A549 (cell line): ENCODE data around the gene BSDC1. TPM values are rescaled to one million over a fixed set of nuclear protein-coding genes. Genes with fewer than 3 reads are reported as not detected.

ENCODE experiments used
- ATAC-seq, 2 experiments: fragments of 200-7000 bp in 1 of 2; fragments of >200 bp in 1 of 2; cut with Nextera tagmentation in 1 of 2; cut with Tn5 transposase in 1 of 2; 3 replicates each; pipeline versions ENCODE4 v1.8.0 to v1.9.1; 2018 to 2020; ENCODE audit warnings: mild to moderate bottlenecking in 1 of 2, moderate library complexity in 1 of 2
- CTCF ChIA-PET: fragments of 300-600 bp; sonication (Branson Sonifier 250); formaldehyde crosslinking; extraction: SDS; loops from one replicate; lab custom pipeline; 2021; ENCODE audit warnings: antibody characterized with exemption, inconsistent platforms; lab: Yijun Ruan, JAX
- POLR2A ChIA-PET: fragments of 350-600 bp; formaldehyde crosslinking; extraction: SDS; loops from one replicate; lab custom pipeline; 2021; ENCODE audit warnings: antibody characterized with exemption, inconsistent platforms; lab: Yijun Ruan, JAX
- DNase-seq, 2 experiments: peaks; one replicate each; pipeline versions ENCODE4 v3.0.0 to v3.0.0-alpha.2; 2011 to 2016; ENCODE audit warnings: low read depth in 1 of 2, low spot score in 1 of 2
- FAIRE-seq: peaks from 2 replicates; lab custom pipeline; 2011; peaks lifted over from hg19 to GRCh38; lab: Jason Lieb, UNC
- H3K27ac ChIP-seq, 2 experiments: fragments of >200 bp; sonication (Bioruptor Twin); formaldehyde crosslinking; 3 replicates each; pipeline ENCODE4 v1.5.1; 2016 to 2017
- H3K4me1 ChIP-seq: fragments of >200 bp; sonication (Bioruptor Twin); formaldehyde crosslinking; 3 replicates; pipeline ENCODE4 v1.6.1; 2016
- H3K4me2 ChIP-seq: fragments of >200 bp; sonication (Bioruptor Twin); formaldehyde crosslinking; 3 replicates; pipeline ENCODE4 v1.6.1; 2016
- H3K4me3 ChIP-seq: fragments of >200 bp; sonication (Bioruptor Twin); formaldehyde crosslinking; 3 replicates; pipeline ENCODE4 v1.5.1; 2016
- H3K9me3 ChIP-seq: fragments of >200 bp; sonication (Bioruptor Twin); formaldehyde crosslinking; 3 replicates; pipeline ENCODE4 v1.6.1; 2016
- CHD2 ChIP-seq: fragments of 150-350 bp; IDR thresholded peaks from 2 replicates; pipeline ENCODE4 v1.6.1; 2014; ENCODE audit warnings: low read length; ENCODE audit not compliant: partially characterized antibody
- CHD4 ChIP-seq: fragments of 200-600 bp; sonication (generic); IDR thresholded peaks from 2 replicates; pipeline ENCODE4 v1.6.1; 2016; ENCODE audit warnings: antibody characterized with exemption, mild to moderate bottlenecking, borderline replicate concordance
- CTCF ChIP-seq: fragments of >200 bp; sonication (Bioruptor Twin); formaldehyde crosslinking; IDR thresholded peaks from 3 replicates; pipeline ENCODE4 v1.5.1; 2016
- EHF ChIP-seq: fragments of 250-450 bp; sonication (Bioruptor Pico); IDR thresholded peaks from 2 replicates; pipeline ENCODE4 v1.5.0; 2020; ENCODE audit warnings: mild to moderate bottlenecking
- EHMT2 ChIP-seq: fragments of 200-600 bp; sonication (generic); IDR thresholded peaks from 2 replicates; pipeline ENCODE4 v1.6.1; 2016; ENCODE audit warnings: antibody characterized with exemption, low read depth, mild to moderate bottlenecking, moderate library complexity
- EP300 ChIP-seq, 2 experiments: fragments of >200 bp; sonication (Bioruptor Twin); formaldehyde crosslinking; IDR thresholded peaks; 2 replicates in 1 of 2; 3 replicates in 1 of 2; pipeline ENCODE4 v1.6.1; 2016 to 2017
- ESRRA ChIP-seq: fragments of 150-350 bp; IDR thresholded peaks from 2 replicates; pipeline ENCODE4 v1.6.1; 2014; ENCODE audit warnings: mild to moderate bottlenecking, low read length, borderline replicate concordance
- FOSB ChIP-seq: fragments of 250-450 bp; sonication (Bioruptor Pico); IDR thresholded peaks from 2 replicates; pipeline ENCODE4 v1.5.0; 2020; ENCODE audit warnings: mild to moderate bottlenecking, moderate library complexity
- FOSL2 ChIP-seq, 2 experiments: fragments of 450-650 bp in 1 of 2; fragments of >200 bp in 1 of 2; sonication (Bioruptor Twin) in 1 of 2; formaldehyde crosslinking; IDR thresholded peaks; 2 replicates each; pipeline versions ENCODE4 v1.5.0 to v1.6.1; 2016 to 2020; ENCODE audit warnings: mild to moderate bottlenecking in 1 of 2, moderate library complexity in 1 of 2
- HEYL ChIP-seq: fragments of 250-450 bp; sonication (Bioruptor Pico); IDR thresholded peaks from 2 replicates; pipeline ENCODE4 v1.8.0; 2021; ENCODE audit warnings: mild to moderate bottlenecking, moderate library complexity
- JUN ChIP-seq, 2 experiments: fragments of >200 bp; sonication (Bioruptor Twin); formaldehyde crosslinking; IDR thresholded peaks; 2 replicates in 1 of 2; 3 replicates in 1 of 2; pipeline ENCODE4 v1.6.1; 2016 to 2017
- JUNB ChIP-seq: fragments of >200 bp; sonication (Bioruptor Twin); formaldehyde crosslinking; IDR thresholded peaks from 2 replicates; pipeline ENCODE4 v1.6.1; 2016
- KDM5A ChIP-seq: fragments of 200-600 bp; sonication (generic); IDR thresholded peaks from 2 replicates; pipeline ENCODE4 v1.6.1; 2016; ENCODE audit warnings: antibody characterized with exemption, mild to moderate bottlenecking
- MAZ ChIP-seq: fragments of 150-350 bp; IDR thresholded peaks from 2 replicates; pipeline ENCODE4 v1.6.1; 2014; ENCODE audit warnings: antibody characterized with exemption, low read depth, low read length, borderline replicate concordance
- MYC ChIP-seq: IDR thresholded peaks from 2 replicates; pipeline ENCODE4 v1.6.1; 2012; ENCODE audit warnings: mild to moderate bottlenecking, inconsistent platforms, low read length, improper control_type of control experiment, borderline replicate concordance
- NFE2L2 ChIP-seq: fragments of 150-350 bp; conservative IDR thresholded peaks from 2 replicates; pipeline ENCODE4 v1.6.1; 2014; ENCODE audit warnings: low read length
- NPAS2 ChIP-seq: fragments of 250-450 bp; sonication (Bioruptor Pico); IDR thresholded peaks from 2 replicates; pipeline ENCODE4 v1.8.0; 2022; ENCODE audit warnings: mild to moderate bottlenecking, moderate library complexity, borderline replicate concordance
- PBX3 ChIP-seq: IDR thresholded peaks from 2 replicates; pipeline ENCODE4 v1.6.1; 2012
- PHF8 ChIP-seq: fragments of 200-600 bp; sonication (generic); IDR thresholded peaks from 2 replicates; pipeline ENCODE4 v1.6.1; 2016; ENCODE audit warnings: low read depth, mild to moderate bottlenecking, antibody characterized with exemption, moderate library complexity, borderline replicate concordance
- POLR2AphosphoS2 ChIP-seq: conservative IDR thresholded peaks from 2 replicates; pipeline ENCODE4 v1.6.1; 2012; ENCODE audit warnings: low read length, improper control_type of control experiment, inconsistent platforms
- RAD21 ChIP-seq, 2 experiments: fragments of >200 bp in 1 of 2; sonication (Bioruptor Twin) in 1 of 2; formaldehyde crosslinking in 1 of 2; IDR thresholded peaks in 1 of 2; conservative IDR thresholded peaks in 1 of 2; 2 replicates in 1 of 2; 3 replicates in 1 of 2; pipeline ENCODE4 v1.6.1; 2012 to 2018; ENCODE audit warnings: inconsistent platforms in 1 of 2
- RARB ChIP-seq: fragments of 250-450 bp; sonication (Bioruptor Pico); IDR thresholded peaks from 2 replicates; pipeline ENCODE4 v1.8.0; 2021; ENCODE audit warnings: mild to moderate bottlenecking, moderate library complexity
- SREBF2 ChIP-seq: fragments of 450-650 bp; IDR thresholded peaks from 2 replicates; pipeline ENCODE4 v1.6.1; 2014; ENCODE audit warnings: mild to moderate bottlenecking, moderate library complexity
- TFCP2L1 ChIP-seq: fragments of 250-450 bp; sonication (Bioruptor Pico); IDR thresholded peaks from 2 replicates; pipeline ENCODE4 v1.5.0; 2021; ENCODE audit warnings: mild to moderate bottlenecking
- ZC3H11A ChIP-seq: fragments of 450-650 bp; IDR thresholded peaks from 2 replicates; pipeline ENCODE4 v1.6.1; 2014; ENCODE audit warnings: antibody characterized with exemption, mild to moderate bottlenecking
- ZFP36 ChIP-seq: fragments of 450-650 bp; IDR thresholded peaks from 2 replicates; pipeline ENCODE4 v1.6.1; 2014; ENCODE audit warnings: borderline replicate concordance; ENCODE audit not compliant: partially characterized antibody
- WGBS: methylation state at CpG from one replicate; pipeline ENCODE4 v1.1.6; 2017; ENCODE audit errors: missing lambda C conversion rate; 5-methylcytosine and 5-hydroxymethylcytosine counted together
- polyA plus RNA-seq, 4 experiments: library from polyadenylated mRNA; depleted of rRNA in 3 of 4; stranded (reverse); fragments of >200 nt; fragmentation: RNase III in 1 of 4; extraction: RNeasy Plus Mini Kit Qiagen cat#74134 plus additional on column Dnase treatment in 1 of 4; gene quantifications; 2 replicates in 3 of 4; 3 replicates in 1 of 4; pipeline ENCODE4 v1.2.3, GENCODE V29; 2011 to 2017

The BSDC1 gene
- polyA plus RNA-seq, 2 of the 4 experiments (the other 2 are of a cell fraction): 19.9 to 22.7 TPM

GRCh38 chr1:32353886-32354570 lies 40.2 kb downstream of the BSDC1 start:
- CTCF ChIA-PET: interaction anchor here (0.9 to 1.2 kb wide), 4 partner anchors 18 to 138 kb away, joined by 3 read pairs; partner anchors contain the start of gene MARCKSL1
- ATAC-seq (no peak), FAIRE-seq (no peak), DNase-seq (no peak)
- TF ChIP-seq JUN (IDR thresholded peaks at IDR 0.05) (no peak), EP300 (IDR thresholded peaks at IDR 0.05) (no peak), KDM5A (no peak), EHMT2 (no peak), EHF (no peak), CHD2 (no peak), PHF8 (no peak), RARB (CRISPR knock-in tag) (no peak), NPAS2 (CRISPR knock-in tag) (no peak)
- H3K4me3 ChIP-seq: no peak overlapping the region
- H3K27ac ChIP-seq: 0 out of 6 replicates have a peak overlapping the region, but pooled peaks of 1 of the 2 experiments have one; percentile 28
- whole genome bisulfite sequencing: 59% methylated on average over 2 of the region's 2 CpGs
- no peaks in the 10 kb centered on the region for H3K9me3 ChIP-seq
- POLR2A ChIA-PET: interaction anchor here (0.5 to 0.6 kb wide), 2 partner anchors 73 to 202 kb away, joined by 3 read pairs; no protein-coding TSS in a partner anchor
- H3K4me1 ChIP-seq: peaks cover 7% of the 10 kb centered on the region
- H3K4me2 ChIP-seq: no peak overlapping the region

- Histone ChIP-seq H3K4me1 (peaks cover 7% of the 10 kb centered on the region), H3K4me2 (no peak overlapping the region), H3K9me3 (no peaks in the 10 kb centered on the region)
- CTCF ChIA-PET: interaction anchor here (1.0 to 1.2 kb wide), 3 partner anchors 18 to 138 kb away, joined by 3 read pairs; partner anchors contain the start of gene MARCKSL1
- no peak for FAIRE-seq
- ATAC-seq: no peak
- WGBS: 86% methylated on average over 2 of the region's 2 CpGs
- TF ChIP-seq HEYL (no peak), NFE2L2 (no peak), JUNB (no peak)
- TF ChIP-seq, all 56 proteins: peak for 0
- POLR2A ChIA-PET: interaction anchor here (0.5 kb wide), 1 partner anchor 74 kb away, joined by 3 read pairs; no protein-coding TSS in a partner anchor
- H3K27ac ChIP-seq: 0 out of 6 replicates have a peak overlapping the region, but pooled peaks of 1 of the 2 experiments have one; percentile 28
- no peak for DNase-seq
- H3K4me3 ChIP-seq: no peak overlapping the region
Observed at GRCh38 chr1:32353431-32353830, 40.8 kb downstream of the BSDC1 start.

GRCh38 chr1:32352831-32353383 lies 41.3 kb downstream of the BSDC1 start:
- DNase-seq: no peak
- ChIA-PET CTCF (interaction anchor here (1.0 to 1.9 kb wide), 4 partner anchors 13 to 137 kb away, joined by 3 to 5 read pairs (median 4); partner anchors contain the start of gene MARCKSL1), POLR2A (no interaction called here)
- Histone ChIP-seq H3K9me3 (no peaks in the 10 kb centered on the region), H3K4me1 (peaks cover 7% of the 10 kb centered on the region), H3K4me3 (no peak overlapping the region), H3K4me2 (peak overlapping the region; percentile 88), H3K27ac (no peak overlapping the region; a peak in 1 of 6 replicates)
- TF ChIP-seq TFCP2L1 (no peak), NFE2L2 (no peak), ZC3H11A (no peak), FOSB (CRISPR knock-in tag) (no peak), ESRRA (no peak), SREBF2 (no peak), MYC (no peak), CHD2 (no peak), CHD4 (no peak)
- WGBS: 86% methylated on average over 2 of the region's 2 CpGs
- no peak for FAIRE-seq
- no peak for ATAC-seq

- H3K9me3 ChIP-seq: no peaks in the 10 kb centered on the region
- no peak for ATAC-seq
- ChIA-PET CTCF (interaction anchor here (0.9 to 2.4 kb wide), 5 partner anchors 10 to 137 kb away, joined by 3 to 8 read pairs (median 5); no protein-coding TSS in a partner anchor), POLR2A (interaction anchor here (0.6 to 1.9 kb wide), 4 partner anchors 8 to 295 kb away, joined by 3 to 17 read pairs (median 6); partner anchors contain the start of gene MARCKSL1)
- FAIRE-seq: no peak
- peak overlapping the region; percentile 83 for H3K4me3 ChIP-seq
- H3K4me1 ChIP-seq: peaks cover 7% of the 10 kb centered on the region
- DNase-seq: no peak
- H3K4me2 ChIP-seq: peak overlapping the region; percentile 88
- peak overlapping the region; percentile 96 to 98 for H3K27ac ChIP-seq
- WGBS: 93% methylated on average over 3 of the region's 8 CpGs
- TF ChIP-seq FOSL2 (IDR thresholded peaks at IDR 0.05) (no peak), FOSL2 (CRISPR knock-in tag; IDR thresholded peaks at IDR 0.05) (no peak), NFE2L2 (no peak), PBX3 (no peak), RAD21 (conservative IDR thresholded peaks at IDR 0.05 in 1 of 2, IDR thresholded peaks at IDR 0.05 in 1 of 2) (no peak), ZFP36 (no peak), EHF (no peak), POLR2AphosphoS2 (no peak), JUN (IDR thresholded peaks at IDR 0.05) (no peak), CTCF (no peak), KDM5A (no peak), MAZ (no peak)
Observed at GRCh38 chr1:32352239-32352745, 41.9 kb downstream of the BSDC1 start.
